Stimulated activated CD4-positive, alpha-beta T cell treated with anti-CD3 and anti-CD28 coated beads, TNF-alpha, amount 100 ng/mL, for 48 hours (primary cell): ENCODE data around the gene BACH2.

Experiments
- DNase-seq, 3 donors: peaks; one replicate each; pipeline ENCODE4 v3.0.0-alpha.2; 2020; ENCODE audit warnings: low read depth in 3 of 3

BACH2 gene

GRCh38 chr6:89999154-89999553, 297.5 kb downstream of the BACH2 start:
- no peak for DNase-seq

DNA sequence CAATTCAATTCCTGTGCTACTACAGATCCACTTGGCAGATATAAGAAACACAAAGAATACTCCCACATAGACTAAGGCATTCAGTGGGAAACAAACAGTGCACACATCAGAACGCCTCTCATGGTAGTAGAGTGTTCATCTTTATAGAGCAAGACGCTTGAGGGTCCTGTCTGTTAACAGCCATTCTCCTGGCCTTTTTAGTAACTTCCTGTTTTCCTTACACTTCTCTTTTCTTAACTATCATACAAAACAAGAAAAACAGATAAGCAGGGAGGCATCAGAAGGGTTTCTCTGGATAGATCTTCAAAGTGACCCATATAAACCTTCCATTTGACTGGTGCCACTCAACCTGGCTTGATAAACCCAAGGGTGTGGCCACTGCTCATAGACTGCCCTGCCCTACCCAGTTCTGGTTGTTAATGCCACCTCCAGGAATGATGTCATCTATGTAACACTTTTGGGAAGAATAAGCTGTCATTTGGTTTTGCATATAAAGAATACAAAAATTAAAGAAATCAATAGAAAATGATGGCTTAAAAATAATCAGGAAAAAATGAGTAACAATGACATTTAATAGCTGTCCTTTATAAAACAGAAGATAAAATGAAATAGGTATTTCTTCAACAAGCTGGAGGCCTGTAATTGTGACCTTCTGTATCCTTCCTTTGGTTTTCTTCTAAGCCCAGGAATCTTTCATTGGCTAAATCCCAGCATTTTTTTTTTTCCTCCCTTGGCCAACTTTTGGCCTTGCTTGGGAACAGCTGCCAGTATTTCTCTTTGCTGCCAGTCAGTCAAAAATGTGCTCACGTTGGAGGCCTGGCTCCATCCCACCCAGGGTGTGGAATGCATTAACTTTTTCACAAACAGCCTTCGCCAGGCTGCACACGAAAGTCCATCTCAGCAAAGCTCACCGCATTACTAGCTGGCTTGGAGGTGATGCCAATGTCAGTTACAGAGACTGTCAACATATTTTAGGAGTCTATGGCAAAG, 298.9 kb downstream of the BACH2 start:
- DNase-seq, result no peak

DNA sequence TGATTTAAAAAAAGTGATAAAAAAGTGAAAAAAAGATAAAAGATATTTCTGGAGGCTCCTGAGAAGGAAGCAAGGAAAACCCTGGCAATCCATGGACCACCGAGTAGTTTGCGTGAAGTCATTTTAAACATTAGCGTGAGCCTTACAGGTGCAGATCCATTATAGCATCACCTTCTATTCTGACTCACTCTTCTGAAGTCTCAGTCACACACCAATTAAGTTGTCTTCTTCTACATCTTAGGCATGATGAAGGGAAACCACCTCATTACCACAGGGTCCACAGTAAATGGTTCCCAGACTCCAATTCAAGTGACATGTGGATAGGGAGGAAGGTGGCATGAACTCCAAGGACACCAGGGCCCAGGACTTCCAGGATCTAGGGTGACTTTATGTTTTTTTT, 303.2 kb downstream of the BACH2 start:
- DNase-seq, result no peak

GRCh38 chr6:89992818-89993217, 303.8 kb downstream of the BACH2 start:
- DNase-seq, result no peak

DNA sequence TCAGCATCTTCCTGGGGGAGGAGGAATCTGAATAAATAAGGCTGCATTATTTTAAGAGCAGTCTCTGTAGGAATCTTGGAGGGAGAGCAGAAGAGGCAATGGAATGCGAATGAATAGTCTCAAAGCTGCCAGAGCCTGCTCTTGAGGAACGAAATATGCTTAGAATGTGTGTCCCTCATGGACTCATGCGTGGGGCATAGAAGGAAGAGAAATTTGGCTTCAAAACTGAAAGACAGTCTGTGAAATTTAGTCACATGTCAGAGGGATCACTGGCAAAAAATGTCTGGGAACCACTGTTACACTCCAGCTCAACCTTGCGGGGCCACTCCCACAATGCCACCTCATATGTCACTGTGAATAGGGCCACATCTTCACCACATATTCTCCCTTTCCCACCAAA, 306.9 kb downstream of the BACH2 start:
- DNase-seq, result no peak

GRCh38 chr6:89987830-89988229, 308.8 kb downstream of the BACH2 start:
- no peak for DNase-seq

GRCh38 chr6:89987140-89987539, 309.5 kb downstream of the BACH2 start:
- no peak for DNase-seq

GRCh38 chr6:89986650-89987074, 310.0 kb downstream of the BACH2 start:
- no peak for DNase-seq

- DNase-seq, result no peak
Observed at GRCh38 chr6:89985751-89986493, 310.7 kb downstream of the BACH2 start.

DNA sequence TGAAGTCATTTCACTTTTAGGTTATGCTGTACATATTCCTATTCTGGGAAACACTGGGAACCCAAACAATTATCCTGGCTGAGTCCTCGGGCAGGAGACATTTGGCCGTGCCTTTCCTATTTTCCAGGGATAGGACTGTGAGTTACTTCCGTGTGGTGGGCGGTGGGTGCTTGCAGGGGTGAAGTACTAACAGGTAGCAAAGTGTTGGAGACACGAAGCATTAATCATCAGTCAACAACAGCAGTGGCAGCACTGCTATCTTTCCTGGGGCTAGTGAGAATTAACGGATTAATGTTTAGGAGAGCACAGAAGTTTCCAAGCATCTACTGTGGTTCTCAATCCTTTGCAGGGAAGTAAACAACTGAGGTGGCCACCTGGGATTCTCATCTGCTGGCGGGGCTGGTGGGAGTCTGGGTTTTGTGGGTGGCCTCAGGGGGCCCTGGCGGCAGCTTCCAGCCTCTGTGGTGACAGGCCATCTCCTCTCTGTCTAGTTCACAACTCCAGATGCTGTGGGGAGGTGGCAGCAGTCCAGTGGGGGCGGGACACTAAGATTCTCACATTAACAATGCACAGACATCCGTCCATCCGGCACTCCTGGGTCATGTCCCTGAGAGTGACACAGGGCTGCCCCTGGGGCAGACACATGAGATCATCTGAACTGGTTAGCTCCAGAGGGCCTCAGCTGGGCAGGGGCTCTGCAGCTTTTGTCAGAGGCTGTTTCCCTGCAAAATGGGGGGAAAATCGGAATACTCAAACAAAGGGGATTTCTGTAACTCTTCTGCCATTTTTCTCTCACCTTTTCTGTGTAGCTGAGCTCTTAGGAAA, 311.5 kb downstream of the BACH2 start:
- no peak for DNase-seq

DNA sequence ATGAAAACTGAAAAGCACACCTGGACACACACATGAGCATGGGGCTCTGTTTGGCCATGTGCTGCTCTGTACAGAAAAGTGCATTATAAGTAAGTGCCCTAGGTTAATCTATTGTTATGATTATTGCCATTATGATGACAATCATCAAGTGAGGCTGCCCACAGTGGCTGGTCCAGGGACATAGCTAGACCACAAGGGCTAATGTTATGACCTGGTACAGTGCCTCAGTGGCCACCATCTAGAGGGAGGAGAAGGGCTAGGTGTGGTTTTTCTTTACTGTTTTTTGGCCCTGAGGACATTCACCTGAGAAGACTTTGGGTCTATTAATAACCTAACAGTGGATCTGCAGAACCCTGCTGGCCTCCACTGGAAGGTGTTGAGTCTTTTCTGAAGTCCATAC, 316.3 kb downstream of the BACH2 start:
- DNase-seq, result no peak

DNA sequence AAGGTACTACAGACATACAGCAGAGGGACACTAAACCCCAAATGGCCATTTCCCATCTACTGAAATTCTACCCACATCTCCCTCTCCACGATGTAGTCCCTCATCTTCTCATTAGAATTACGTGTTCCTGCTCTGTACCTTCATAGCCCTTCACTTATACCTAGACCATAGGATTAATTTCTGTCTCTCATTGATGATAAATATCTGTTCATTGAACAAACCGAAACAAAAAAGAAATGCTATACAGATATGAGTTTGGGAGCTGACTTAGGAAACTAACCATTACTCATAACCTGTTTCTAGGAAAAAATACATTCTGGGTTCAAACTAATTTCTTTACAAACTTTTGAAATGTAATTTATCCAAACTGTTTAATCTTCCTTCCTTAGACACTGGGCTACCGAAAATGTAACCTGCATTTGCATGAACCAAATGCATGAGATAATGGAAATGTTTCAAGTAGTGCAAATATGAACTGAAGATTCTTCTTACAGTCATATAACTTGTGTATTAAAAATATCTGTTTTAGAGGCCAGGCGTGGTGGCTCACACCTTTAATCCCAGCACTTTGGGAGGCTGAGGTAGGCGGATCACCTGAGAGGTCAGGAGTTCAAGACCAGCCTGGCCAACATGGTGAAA, 317.0 kb downstream of the BACH2 start:
- no peak for DNase-seq

GRCh38 chr6:89978749-89979145, 317.9 kb downstream of the BACH2 start:
- DNase-seq, result no peak

DNA sequence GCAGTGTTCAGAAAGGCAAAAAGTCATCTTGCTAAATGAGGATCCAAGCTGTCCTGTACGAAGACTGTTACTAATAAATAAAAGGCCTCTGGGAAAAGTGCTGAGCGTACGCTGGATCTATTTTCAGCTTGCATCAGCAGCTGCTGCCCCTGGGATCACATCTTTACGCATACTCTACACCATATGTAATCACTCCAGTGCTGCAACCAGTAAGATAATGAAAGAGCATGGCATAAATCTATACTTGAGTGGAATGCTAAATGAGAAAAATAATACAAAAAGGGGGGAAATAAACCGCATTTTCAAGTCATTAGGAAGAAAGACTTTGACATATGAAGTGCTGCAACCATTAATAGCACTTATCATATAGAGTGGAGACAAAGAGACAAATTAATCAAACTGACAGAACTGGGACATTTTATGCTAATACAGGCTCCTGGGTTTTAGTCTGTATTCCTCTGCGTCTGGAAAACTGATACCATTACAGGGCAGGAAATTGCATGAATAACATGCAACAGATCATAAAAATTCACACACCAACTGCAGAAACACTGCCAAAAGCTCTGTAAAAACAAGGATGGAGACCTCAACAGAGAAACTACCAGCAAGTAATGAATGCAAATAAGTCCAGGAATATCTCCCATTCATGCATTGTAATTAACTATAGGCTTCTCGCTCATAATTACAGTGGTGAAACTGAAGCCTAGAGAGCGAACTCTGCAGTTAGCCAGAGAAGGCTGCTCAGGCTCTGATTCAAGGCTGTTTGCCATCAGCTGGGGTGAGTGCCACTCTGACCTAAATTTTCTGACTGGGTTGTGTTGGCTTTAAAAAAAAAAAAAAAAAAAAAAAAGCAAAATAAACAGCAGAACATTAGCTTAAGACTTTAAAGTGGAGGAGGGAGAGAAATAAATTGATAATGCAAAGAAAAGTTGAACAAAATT, 318.6 kb downstream of the BACH2 start:
- no peak for DNase-seq

DNA sequence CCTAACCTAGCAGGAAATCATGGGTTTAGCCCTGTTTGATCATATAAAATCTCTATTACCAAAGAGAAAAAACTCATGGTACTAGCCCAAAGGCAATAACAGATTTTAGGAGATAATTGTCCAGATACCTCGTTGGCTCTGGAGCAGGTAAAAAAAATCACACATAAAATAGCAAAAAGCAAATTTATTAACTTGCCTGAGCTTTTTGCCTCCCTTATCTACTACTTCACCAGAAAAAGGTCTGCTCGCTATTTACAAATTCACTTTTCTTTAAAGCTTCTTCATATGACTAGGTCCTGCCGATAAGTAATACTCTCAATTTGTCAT, 320.0 kb downstream of the BACH2 start:
- no peak for DNase-seq

GRCh38 chr6:89975991-89976693, 320.5 kb downstream of the BACH2 start:
- DNase-seq, result no peak

DNA sequence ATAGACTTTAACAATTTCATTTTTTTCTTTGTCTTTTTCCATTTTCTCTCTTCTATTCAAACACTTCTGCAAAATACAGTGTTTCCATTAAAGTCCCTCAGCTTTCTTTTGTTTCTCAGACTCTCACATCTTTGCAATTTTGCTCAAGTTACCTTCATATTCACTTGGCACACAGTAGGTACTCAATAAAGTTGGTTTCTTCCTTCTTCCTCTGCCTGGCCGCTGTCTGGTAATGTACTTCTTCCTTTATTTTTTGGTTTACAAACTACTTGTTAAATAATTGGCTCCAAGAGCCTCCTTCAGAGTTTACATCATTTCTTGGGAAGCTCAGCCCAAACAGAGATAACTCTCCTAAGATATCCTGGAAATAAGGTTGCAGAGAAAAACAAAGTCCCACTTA, 321.3 kb downstream of the BACH2 start:
- no peak for DNase-seq

DNA sequence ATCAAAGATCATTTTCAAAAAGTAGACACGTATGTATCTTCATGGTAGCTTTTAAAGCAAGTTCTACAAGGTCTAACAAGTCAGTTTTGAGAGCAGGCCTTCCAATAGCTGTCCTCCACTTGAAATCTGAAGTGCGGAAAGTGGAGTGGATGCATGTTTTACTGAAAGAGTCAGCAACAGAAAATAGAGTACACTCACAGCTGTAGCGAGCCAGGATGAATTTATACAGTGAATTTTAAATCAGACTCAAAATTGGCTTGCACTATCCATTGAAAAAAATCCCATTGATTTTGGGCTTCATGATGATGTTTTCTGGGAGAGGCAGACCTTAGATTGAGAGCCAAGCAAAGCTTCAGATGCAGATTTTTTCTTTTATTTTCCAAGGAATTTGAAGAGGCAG, 321.8 kb downstream of the BACH2 start:
- DNase-seq, result no peak

- DNase-seq, result no peak
Observed at GRCh38 chr6:89972025-89972381, 324.6 kb downstream of the BACH2 start.
